Neural progenitor cell (in vitro differentiated cells): Measurements from ENCODE around the gene EPX. TPM values are rescaled to one million over a fixed set of nuclear protein-coding genes. Genes with fewer than 3 reads are reported as not detected.
A peak's percentile ranks its signal among the peaks of the same experiment; 100 is the strongest.

Source experiments
- DNase-seq: peaks from one replicate; pipeline ENCODE4 v3.0.0-alpha.2; 2016; ENCODE audit warnings: low spot score
- H2AFZ ChIP-seq: fragments of 200-600 bp; sonication (generic); replicated peaks from 2 replicates; pipeline ENCODE4 v1.6.1; 2016; ENCODE audit warnings: antibody characterized with exemption
- H3F3A ChIP-seq: fragments of 200-600 bp; sonication (generic); 2 replicates; pipeline ENCODE4 v1.6.1; 2016; ENCODE audit warnings: antibody characterized with exemption, low read depth
- H3K27ac ChIP-seq: fragments of 200-600 bp; sonication (generic); 2 replicates; pipeline ENCODE4 v1.5.1; 2016; ENCODE audit warnings: mild to moderate bottlenecking
- H3K27me3 ChIP-seq: fragments of 200-600 bp; sonication (generic); 2 replicates; pipeline ENCODE4 v1.6.1; 2016; ENCODE audit warnings: mild to moderate bottlenecking, moderate library complexity
- H3K36me3 ChIP-seq: fragments of 200-600 bp; sonication (generic); 2 replicates; pipeline ENCODE4 v1.5.1; 2016
- H3K4me1 ChIP-seq: fragments of 200-600 bp; sonication (generic); 2 replicates; pipeline ENCODE4 v1.6.1; 2016; ENCODE audit warnings: mixed run types
- H3K4me2 ChIP-seq: fragments of 200-600 bp; sonication (generic); 2 replicates; pipeline ENCODE4 v1.6.1; 2016
- H3K4me3 ChIP-seq: fragments of 200-600 bp; sonication (generic); 2 replicates; pipeline ENCODE4 v1.5.1; 2016
- H3K79me2 ChIP-seq: fragments of 200-600 bp; sonication (generic); 2 replicates; pipeline ENCODE4 v1.6.1; 2016; ENCODE audit warnings: low read depth
- H3K9ac ChIP-seq: fragments of 200-600 bp; sonication (generic); 2 replicates; pipeline ENCODE4 v1.6.1; 2016
- H3K9me3 ChIP-seq: fragments of 200-600 bp; sonication (generic); 2 replicates; pipeline ENCODE4 v1.5.1; 2016; ENCODE audit warnings: low read depth
- H4K20me1 ChIP-seq: fragments of 200-600 bp; sonication (generic); 2 replicates; pipeline ENCODE4 v1.6.1; 2016; ENCODE audit warnings: low read depth
- H3K27ac Mint-ChIP-seq: 3 replicates; pipeline ENCODE4 v1.8.0; 2021; ENCODE audit warnings: mixed read lengths
- H3K27me3 Mint-ChIP-seq: 2 replicates; pipeline ENCODE4 v1.8.0; 2022; ENCODE audit warnings: low read depth, mild to moderate bottlenecking, inconsistent platforms, moderate library complexity, mixed read lengths; ENCODE audit not compliant: insufficient read depth
- H3K36me3 Mint-ChIP-seq: 3 replicates; pipeline ENCODE4 v1.8.0; 2021; ENCODE audit warnings: mixed read lengths
- H3K4me1 Mint-ChIP-seq: 3 replicates; pipeline ENCODE4 v1.8.0; 2021; ENCODE audit warnings: mixed read lengths
- H3K4me3 Mint-ChIP-seq: 3 replicates; pipeline ENCODE4 v1.8.0; 2021; ENCODE audit warnings: mild to moderate bottlenecking, moderate library complexity, mixed read lengths
- H3K9me3 Mint-ChIP-seq: 3 replicates; pipeline ENCODE4 v1.8.0; 2020; ENCODE audit warnings: mixed read lengths
- EZH2 ChIP-seq: fragments of 200-600 bp; sonication (generic); IDR thresholded peaks from 2 replicates; pipeline ENCODE4 v1.6.1; 2017; ENCODE audit warnings: antibody characterized with exemption, mild to moderate bottlenecking, moderate library complexity
- EZH2phosphoT487 ChIP-seq: fragments of 200-600 bp; sonication (generic); IDR thresholded peaks from 2 replicates; pipeline ENCODE4 v1.6.1; 2017; ENCODE audit warnings: antibody characterized with exemption
- total RNA-seq: library from RNA; depleted of rRNA; stranded (reverse); fragments of >200 nt; gene quantifications from 2 replicates; pipeline ENCODE4 v1.2.3, GENCODE V29; 2015; ENCODE audit warnings: low replicate concordance
- TF ChIP-seq, protein P1 (sequence below): fragments of 200-600 bp; sonication (generic); IDR thresholded peaks from 2 replicates; pipeline ENCODE4 v1.5.1; 2017; ENCODE audit warnings: antibody characterized with exemption, mild to moderate bottlenecking

The EPX gene
- total RNA-seq, 1 donor from 2014 or later = not detected

- H3K27me3 ChIP-seq = peaks cover 56% of the 10 kb centered on the region
- H3K4me2 ChIP-seq = no peak overlapping the region
- DNase-seq = no peak
- Mint-ChIP-seq H3K36me3 (no peaks in the 10 kb centered on the region), H3K4me3 (no peak overlapping the region), H3K9me3 (no peaks in the 10 kb centered on the region), H3K27ac (no peak overlapping the region), H3K27me3 (peaks cover 4% of the 10 kb centered on the region), H3K4me1 (peaks cover 4% of the 10 kb centered on the region)
- no peak for TF ChIP-seq EZH2phosphoT487
- TF ChIP-seq, protein P1, sequence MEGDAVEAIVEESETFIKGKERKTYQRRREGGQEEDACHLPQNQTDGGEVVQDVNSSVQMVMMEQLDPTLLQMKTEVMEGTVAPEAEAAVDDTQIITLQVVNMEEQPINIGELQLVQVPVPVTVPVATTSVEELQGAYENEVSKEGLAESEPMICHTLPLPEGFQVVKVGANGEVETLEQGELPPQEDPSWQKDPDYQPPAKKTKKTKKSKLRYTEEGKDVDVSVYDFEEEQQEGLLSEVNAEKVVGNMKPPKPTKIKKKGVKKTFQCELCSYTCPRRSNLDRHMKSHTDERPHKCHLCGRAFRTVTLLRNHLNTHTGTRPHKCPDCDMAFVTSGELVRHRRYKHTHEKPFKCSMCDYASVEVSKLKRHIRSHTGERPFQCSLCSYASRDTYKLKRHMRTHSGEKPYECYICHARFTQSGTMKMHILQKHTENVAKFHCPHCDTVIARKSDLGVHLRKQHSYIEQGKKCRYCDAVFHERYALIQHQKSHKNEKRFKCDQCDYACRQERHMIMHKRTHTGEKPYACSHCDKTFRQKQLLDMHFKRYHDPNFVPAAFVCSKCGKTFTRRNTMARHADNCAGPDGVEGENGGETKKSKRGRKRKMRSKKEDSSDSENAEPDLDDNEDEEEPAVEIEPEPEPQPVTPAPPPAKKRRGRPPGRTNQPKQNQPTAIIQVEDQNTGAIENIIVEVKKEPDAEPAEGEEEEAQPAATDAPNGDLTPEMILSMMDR = no peak
- TF ChIP-seq EZH2 = no peak
- no peaks in the 10 kb centered on the region for H3K36me3 ChIP-seq
- H3K9me3 ChIP-seq = no peaks in the 10 kb centered on the region
- peaks cover 20% of the 10 kb centered on the region for H3K4me1 ChIP-seq
- no peaks in the 10 kb centered on the region for H3K79me2 ChIP-seq
- no peaks in the 10 kb centered on the region for H4K20me1 ChIP-seq
- peaks cover 12% of the 10 kb centered on the region for H3F3A ChIP-seq
- no peak overlapping the region for H3K9ac ChIP-seq
- peak overlapping the region; percentile 61 for H2AFZ ChIP-seq
- no peak overlapping the region for H3K4me3 ChIP-seq
- no peak overlapping the region for H3K27ac ChIP-seq
Observed at GRCh38 chr17:58232707-58233156, 40.2 kb downstream of the EPX start.

- no peak overlapping the region for H3K4me3 Mint-ChIP-seq
- H3K27me3 Mint-ChIP-seq = peaks cover 4% of the 10 kb centered on the region
- no peak overlapping the region for H3K4me3 ChIP-seq
- H3K4me1 ChIP-seq = peaks cover 16% of the 10 kb centered on the region
- peaks cover 64% of the 10 kb centered on the region for H3K27me3 ChIP-seq
- no peaks in the 10 kb centered on the region for H3K36me3 Mint-ChIP-seq
- H3K4me1 Mint-ChIP-seq = peaks cover 4% of the 10 kb centered on the region
- H3K36me3 ChIP-seq = no peaks in the 10 kb centered on the region
- H3K9me3 Mint-ChIP-seq = no peaks in the 10 kb centered on the region
- no peak overlapping the region for H3K27ac Mint-ChIP-seq
- DNase-seq = no peak
- TF ChIP-seq, protein P1 = no peak
- TF ChIP-seq EZH2 (no peak), EZH2phosphoT487 (no peak)
- H3K27ac ChIP-seq = no peak overlapping the region
- H3K9me3 ChIP-seq = no peaks in the 10 kb centered on the region
- H3F3A ChIP-seq = peaks cover 9% of the 10 kb centered on the region
- H3K4me2 ChIP-seq = no peak overlapping the region
- no peaks in the 10 kb centered on the region for H3K79me2 ChIP-seq
- H4K20me1 ChIP-seq = no peaks in the 10 kb centered on the region
- H3K9ac ChIP-seq = no peak overlapping the region
- no peak overlapping the region for H2AFZ ChIP-seq
Observed at GRCh38 chr17:58233543-58233942, 41.0 kb downstream of the EPX start.

- H3K4me3 ChIP-seq = no peak overlapping the region
- H2AFZ ChIP-seq = no peak overlapping the region
- H3K27ac Mint-ChIP-seq = no peak overlapping the region
- H3K4me1 Mint-ChIP-seq = no peaks in the 10 kb centered on the region
- TF ChIP-seq EZH2 (no peak), EZH2phosphoT487 (no peak)
- TF ChIP-seq, protein P1 = no peak
- H3K27me3 ChIP-seq = peaks cover 73% of the 10 kb centered on the region
- H3F3A ChIP-seq = peaks cover under 1% of the 10 kb centered on the region
- H3K9me3 ChIP-seq = no peaks in the 10 kb centered on the region
- no peaks in the 10 kb centered on the region for H4K20me1 ChIP-seq
- DNase-seq = no peak
- H3K4me2 ChIP-seq = no peak overlapping the region
- H3K36me3 ChIP-seq = no peaks in the 10 kb centered on the region
- H3K9me3 Mint-ChIP-seq = no peaks in the 10 kb centered on the region
- H3K4me3 Mint-ChIP-seq = no peak overlapping the region
- H3K27ac ChIP-seq = no peak overlapping the region
- no peaks in the 10 kb centered on the region for H3K36me3 Mint-ChIP-seq
- peaks cover 7% of the 10 kb centered on the region for H3K4me1 ChIP-seq
- no peak overlapping the region for H3K9ac ChIP-seq
- peaks cover 6% of the 10 kb centered on the region for H3K27me3 Mint-ChIP-seq
- no peaks in the 10 kb centered on the region for H3K79me2 ChIP-seq
Observed at GRCh38 chr17:58234512-58234911, 42.0 kb downstream of the EPX start.
